ENCODE data around the gene SLC41A2.

DNA sequence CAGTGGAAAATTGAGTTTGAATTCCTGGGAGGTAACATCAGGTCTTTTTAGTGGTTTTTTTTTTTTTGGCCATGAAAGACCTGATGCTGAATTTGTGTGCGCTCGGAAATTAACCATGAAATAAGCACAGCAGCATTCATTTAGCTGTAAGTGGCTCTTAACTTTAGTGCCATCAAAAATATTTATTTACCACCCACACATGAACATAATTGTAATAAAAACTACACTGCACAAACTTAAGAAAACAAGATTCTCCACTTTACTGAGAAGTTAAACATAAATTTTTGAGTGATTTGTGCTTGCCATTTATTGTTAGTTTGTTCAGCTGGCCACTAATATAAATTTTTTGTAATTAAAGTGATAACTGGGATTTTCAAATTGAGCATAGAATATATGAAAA lies 2.4 kb downstream of the SLC41A2 start:
- TF ChIP-seq CTCF (tag by site-specific recombination; IDR thresholded peaks at IDR 0.05) (no peak), ATF2 (tag by site-specific recombination; IDR thresholded peaks at IDR 0.05; ENCODE audit: low read depth) (no peak), ZNF514 (tag by site-specific recombination; IDR thresholded peaks at IDR 0.05) (no peak), KLF1 (tag by site-specific recombination; IDR thresholded peaks at IDR 0.05) (no peak), BCL11B (tag by site-specific recombination; IDR thresholded peaks at IDR 0.05; ENCODE audit: low read depth) (no peak), ZNF610 (tag by site-specific recombination; IDR thresholded peaks at IDR 0.05; ENCODE audit: borderline replicate concordance) (no peak), ZNF223 (tag by site-specific recombination; IDR thresholded peaks at IDR 0.05) (no peak), ZNF777 (tag by site-specific recombination; IDR thresholded peaks at IDR 0.05; ENCODE audit: borderline replicate concordance) (no peak)
- TF ChIP-seq, protein P1, sequence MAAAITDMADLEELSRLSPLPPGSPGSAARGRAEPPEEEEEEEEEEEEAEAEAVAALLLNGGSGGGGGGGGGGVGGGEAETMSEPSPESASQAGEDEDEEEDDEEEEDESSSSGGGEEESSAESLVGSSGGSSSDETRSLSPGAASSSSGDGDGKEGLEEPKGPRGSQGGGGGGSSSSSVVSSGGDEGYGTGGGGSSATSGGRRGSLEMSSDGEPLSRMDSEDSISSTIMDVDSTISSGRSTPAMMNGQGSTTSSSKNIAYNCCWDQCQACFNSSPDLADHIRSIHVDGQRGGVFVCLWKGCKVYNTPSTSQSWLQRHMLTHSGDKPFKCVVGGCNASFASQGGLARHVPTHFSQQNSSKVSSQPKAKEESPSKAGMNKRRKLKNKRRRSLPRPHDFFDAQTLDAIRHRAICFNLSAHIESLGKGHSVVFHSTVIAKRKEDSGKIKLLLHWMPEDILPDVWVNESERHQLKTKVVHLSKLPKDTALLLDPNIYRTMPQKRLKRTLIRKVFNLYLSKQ (tag by site-specific recombination; IDR thresholded peaks at IDR 0.05; ENCODE audit: borderline replicate concordance) = no peak

Measured in HEK293 (cell line).